ENCODE results near the gene LMBR1. TPM values are rescaled to one million over a fixed set of nuclear protein-coding genes. Genes with fewer than 3 reads are reported as not detected.

LMBR1 gene
- total and polyA plus RNA-seq, 4 donors = 11.2 to 35.7 (median 17.9) TPM

DNA sequence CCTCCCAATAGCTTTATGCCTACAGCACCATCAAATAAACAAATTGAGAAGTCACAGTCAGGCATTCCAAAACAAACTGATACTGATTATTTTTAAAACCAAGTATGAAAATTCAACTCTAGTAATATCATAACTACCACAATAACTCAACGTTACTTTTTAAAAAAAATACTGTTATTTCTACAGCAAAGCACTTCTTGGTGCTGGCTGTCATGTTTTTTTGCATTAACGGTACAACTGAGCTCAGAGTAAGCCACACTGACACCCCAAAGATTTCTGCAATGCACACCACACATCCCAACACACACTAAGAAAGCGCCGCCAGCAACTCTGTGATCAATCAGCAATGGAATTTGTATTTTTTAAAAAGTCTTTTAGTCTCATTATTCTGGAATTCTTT, 138.8 kb downstream of the LMBR1 start:
- Histone ChIP-seq H3K9me3 (ENCODE audit: control insufficient read depth in 4 of 4, low read length in 3 of 4) (no peaks in the 10 kb centered on the region), H3K4me1 (ENCODE audit: control insufficient read depth in 4 of 4, insufficient read depth in 4 of 4, low read length in 3 of 4) (no peaks in the 10 kb centered on the region), H3K9ac (ENCODE audit: low read depth in 1 of 2, low read length in 2 of 2) (no peak overlapping the region), H3K36me3 (ENCODE audit: control insufficient read depth in 4 of 4, insufficient read depth in 3 of 4, low read depth in 1 of 4, low read length in 3 of 4) (peaks cover 1 to 6% (median 3%) of the 10 kb centered on the region in 4 donors), H3K27me3 (ENCODE audit: control insufficient read depth in 4 of 4, insufficient read depth in 4 of 4, low read length in 3 of 4) (no peaks in the 10 kb centered on the region), H3K27ac (ENCODE audit: low read depth in 1 of 2, low read length in 2 of 2) (no peak overlapping the region), H3K4me3 (ENCODE audit: low read depth in 1 of 3, low read length in 3 of 3) (no peak overlapping the region)
- no peak for DNase-seq (ENCODE audit: low spot score)
- WGBS = 93% methylated on average over 4 of the region's 4 CpGs
- TF ChIP-seq, protein P1, sequence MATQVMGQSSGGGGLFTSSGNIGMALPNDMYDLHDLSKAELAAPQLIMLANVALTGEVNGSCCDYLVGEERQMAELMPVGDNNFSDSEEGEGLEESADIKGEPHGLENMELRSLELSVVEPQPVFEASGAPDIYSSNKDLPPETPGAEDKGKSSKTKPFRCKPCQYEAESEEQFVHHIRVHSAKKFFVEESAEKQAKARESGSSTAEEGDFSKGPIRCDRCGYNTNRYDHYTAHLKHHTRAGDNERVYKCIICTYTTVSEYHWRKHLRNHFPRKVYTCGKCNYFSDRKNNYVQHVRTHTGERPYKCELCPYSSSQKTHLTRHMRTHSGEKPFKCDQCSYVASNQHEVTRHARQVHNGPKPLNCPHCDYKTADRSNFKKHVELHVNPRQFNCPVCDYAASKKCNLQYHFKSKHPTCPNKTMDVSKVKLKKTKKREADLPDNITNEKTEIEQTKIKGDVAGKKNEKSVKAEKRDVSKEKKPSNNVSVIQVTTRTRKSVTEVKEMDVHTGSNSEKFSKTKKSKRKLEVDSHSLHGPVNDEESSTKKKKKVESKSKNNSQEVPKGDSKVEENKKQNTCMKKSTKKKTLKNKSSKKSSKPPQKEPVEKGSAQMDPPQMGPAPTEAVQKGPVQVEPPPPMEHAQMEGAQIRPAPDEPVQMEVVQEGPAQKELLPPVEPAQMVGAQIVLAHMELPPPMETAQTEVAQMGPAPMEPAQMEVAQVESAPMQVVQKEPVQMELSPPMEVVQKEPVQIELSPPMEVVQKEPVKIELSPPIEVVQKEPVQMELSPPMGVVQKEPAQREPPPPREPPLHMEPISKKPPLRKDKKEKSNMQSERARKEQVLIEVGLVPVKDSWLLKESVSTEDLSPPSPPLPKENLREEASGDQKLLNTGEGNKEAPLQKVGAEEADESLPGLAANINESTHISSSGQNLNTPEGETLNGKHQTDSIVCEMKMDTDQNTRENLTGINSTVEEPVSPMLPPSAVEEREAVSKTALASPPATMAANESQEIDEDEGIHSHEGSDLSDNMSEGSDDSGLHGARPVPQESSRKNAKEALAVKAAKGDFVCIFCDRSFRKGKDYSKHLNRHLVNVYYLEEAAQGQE (IDR thresholded peaks at IDR 0.05) = no peak
- TF ChIP-seq FOXA1 (IDR thresholded peaks at IDR 0.05) (no peak), ATF3 (IDR thresholded peaks at IDR 0.05) (no peak), HNF4A (conservative IDR thresholded peaks at IDR 0.05) (no peak), GABPA (IDR thresholded peaks at IDR 0.05 in 1 of 2, conservative IDR thresholded peaks at IDR 0.05 in 1 of 2) (no peak), CTCF (IDR thresholded peaks at IDR 0.05; ENCODE audit: low read depth, low read length, missing input control) (no peak), TAF1 (conservative IDR thresholded peaks at IDR 0.05) (no peak), MAX (IDR thresholded peaks at IDR 0.05) (no peak), SP1 (IDR thresholded peaks at IDR 0.05) (no peak), NR2F2 (IDR thresholded peaks at IDR 0.05) (no peak), HNF4G (IDR thresholded peaks at IDR 0.05) (no peak), EGR1 (IDR thresholded peaks at IDR 0.05; ENCODE audit: low read depth in 2 of 2) (no peak), RAD21 (IDR thresholded peaks at IDR 0.05) (no peak)
- TF ChIP-seq, protein P2, sequence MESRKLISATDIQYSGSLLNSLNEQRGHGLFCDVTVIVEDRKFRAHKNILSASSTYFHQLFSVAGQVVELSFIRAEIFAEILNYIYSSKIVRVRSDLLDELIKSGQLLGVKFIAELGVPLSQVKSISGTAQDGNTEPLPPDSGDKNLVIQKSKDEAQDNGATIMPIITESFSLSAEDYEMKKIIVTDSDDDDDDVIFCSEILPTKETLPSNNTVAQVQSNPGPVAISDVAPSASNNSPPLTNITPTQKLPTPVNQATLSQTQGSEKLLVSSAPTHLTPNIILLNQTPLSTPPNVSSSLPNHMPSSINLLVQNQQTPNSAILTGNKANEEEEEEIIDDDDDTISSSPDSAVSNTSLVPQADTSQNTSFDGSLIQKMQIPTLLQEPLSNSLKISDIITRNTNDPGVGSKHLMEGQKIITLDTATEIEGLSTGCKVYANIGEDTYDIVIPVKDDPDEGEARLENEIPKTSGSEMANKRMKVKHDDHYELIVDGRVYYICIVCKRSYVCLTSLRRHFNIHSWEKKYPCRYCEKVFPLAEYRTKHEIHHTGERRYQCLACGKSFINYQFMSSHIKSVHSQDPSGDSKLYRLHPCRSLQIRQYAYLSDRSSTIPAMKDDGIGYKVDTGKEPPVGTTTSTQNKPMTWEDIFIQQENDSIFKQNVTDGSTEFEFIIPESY (IDR thresholded peaks at IDR 0.05) = no peak

- Histone ChIP-seq H3K9ac (ENCODE audit: low read depth in 1 of 2, low read length in 2 of 2) (no peak overlapping the region), H3K27ac (ENCODE audit: low read depth in 1 of 2, low read length in 2 of 2) (no peak overlapping the region), H3K4me3 (ENCODE audit: low read depth in 1 of 3, low read length in 3 of 3) (no peak overlapping the region), H3K27me3 (ENCODE audit: control insufficient read depth in 4 of 4, insufficient read depth in 4 of 4, low read length in 3 of 4) (no peaks in the 10 kb centered on the region), H3K9me3 (ENCODE audit: control insufficient read depth in 4 of 4, low read length in 3 of 4) (no peaks in the 10 kb centered on the region), H3K36me3 (ENCODE audit: control insufficient read depth in 4 of 4, insufficient read depth in 3 of 4, low read depth in 1 of 4, low read length in 3 of 4) (peaks cover 1 to 6% (median 3%) of the 10 kb centered on the region in 4 donors), H3K4me1 (ENCODE audit: control insufficient read depth in 4 of 4, insufficient read depth in 4 of 4, low read length in 3 of 4) (no peaks in the 10 kb centered on the region)
- no peak for DNase-seq (ENCODE audit: low spot score)
- 93% methylated on average over 7 of the region's 7 CpGs for WGBS
- TF ChIP-seq ATF3 (IDR thresholded peaks at IDR 0.05) = no peak
- no peak for TF ChIP-seq JUND (IDR thresholded peaks at IDR 0.05)
Measured at GRCh38 chr7:156753630-156754029, 139.4 kb downstream of the LMBR1 start.
